Suprapubic skin (tissue), 4 donors: ENCODE data around the gene OSBP2. TPM values are rescaled to one million over a fixed set of nuclear protein-coding genes. Genes with fewer than 3 reads are reported as not detected.
A peak's percentile ranks its signal among the peaks of the same experiment; 100 is the strongest.

Experiments
- DNase-seq, 2 donors: peaks; one replicate each; pipeline ENCODE4 v3.0.0-alpha.2; 2019; ENCODE audit warnings: low spot score in 2 of 2
- H3K27ac ChIP-seq: fragments of 200-600 bp; sonication (generic); one replicate; pipeline ENCODE4 v1.5.1; 2019
- H3K27me3 ChIP-seq: fragments of 200-600 bp; sonication (generic); one replicate; pipeline ENCODE4 v1.5.1; 2019
- H3K36me3 ChIP-seq: fragments of 200-600 bp; sonication (generic); one replicate; pipeline ENCODE4 v1.5.1; 2019
- H3K4me1 ChIP-seq: fragments of 200-600 bp; sonication (generic); one replicate; pipeline ENCODE4 v1.5.1; 2019
- H3K4me3 ChIP-seq: fragments of 200-600 bp; sonication (generic); one replicate; pipeline ENCODE4 v1.5.1; 2019; ENCODE audit warnings: mild to moderate bottlenecking
- H3K9me3 ChIP-seq: fragments of 200-600 bp; sonication (generic); one replicate; pipeline ENCODE4 v1.5.1; 2019
- CTCF ChIP-seq, 2 donors: fragments of 200-600 bp in 1 of 2; fragments of 450-650 bp in 1 of 2; sonication (generic) in 1 of 2; IDR thresholded peaks; one replicate each; pipeline ENCODE4 v1.5.1; 2016 to 2019; ENCODE audit warnings: antibody characterized with exemption in 2 of 2, mild to moderate bottlenecking in 1 of 2, moderate library complexity in 1 of 2
- EP300 ChIP-seq: sonication (generic); formaldehyde crosslinking; IDR thresholded peaks from one replicate; pipeline ENCODE4 v1.6.1; 2017; ENCODE audit warnings: antibody characterized with exemption
- POLR2A ChIP-seq, 2 donors: fragments of 450-650 bp; IDR thresholded peaks; one replicate each; pipeline ENCODE4 v1.6.1; 2017; ENCODE audit warnings: antibody characterized with exemption in 2 of 2, mild to moderate bottlenecking in 2 of 2, moderate library complexity in 2 of 2
- POLR2AphosphoS5 ChIP-seq, 3 donors: sonication (generic); formaldehyde crosslinking; IDR thresholded peaks; one replicate each; pipeline ENCODE4 v1.6.1; 2017; ENCODE audit warnings: antibody characterized with exemption in 3 of 3
- WGBS: methylation state at CpG from one replicate; pipeline ENCODE4 v1.1.5; 2018; 5-methylcytosine and 5-hydroxymethylcytosine counted together
- total RNA-seq, 4 donors: library from RNA; depleted of rRNA; stranded (reverse); fragments of >200 nt; gene quantifications; one replicate each; pipeline ENCODE4 v1.1.0, GENCODE V29; 2016

OSBP2 gene
- total RNA-seq, 4 donors from 2014 or later, result 3.9 to 11.3 (median 6.4) TPM

GRCh38 chr22:30883586-30884145 is 189.0 kb downstream of the OSBP2 start:
- no peak for DNase-seq
- H3K4me3 ChIP-seq, result no peak overlapping the region
- H3K36me3 ChIP-seq, result no peaks in the 10 kb centered on the region
- H3K27me3 ChIP-seq, result no peaks in the 10 kb centered on the region
- H3K4me1 ChIP-seq, result no peaks in the 10 kb centered on the region
- no peaks in the 10 kb centered on the region for H3K9me3 ChIP-seq
- no peak overlapping the region for H3K27ac ChIP-seq
- no peak for TF ChIP-seq POLR2AphosphoS5 (IDR thresholded peaks at IDR 0.05)
- TF ChIP-seq POLR2A (IDR thresholded peaks at IDR 0.05), result no peak
- no peak for TF ChIP-seq CTCF (IDR thresholded peaks at IDR 0.05)
- no peak for TF ChIP-seq EP300
- 86% methylated on average over 5 of the region's 7 CpGs for WGBS

GRCh38 chr22:30884211-30885000 is 189.7 kb downstream of the OSBP2 start:
- Histone ChIP-seq H3K27ac (no peak overlapping the region), H3K9me3 (no peaks in the 10 kb centered on the region), H3K27me3 (no peaks in the 10 kb centered on the region), H3K4me1 (no peaks in the 10 kb centered on the region), H3K4me3 (no peak overlapping the region), H3K36me3 (peaks cover 5% of the 10 kb centered on the region)
- no peak for DNase-seq
- TF ChIP-seq EP300 (no peak), POLR2A (IDR thresholded peaks at IDR 0.05) (no peak), POLR2AphosphoS5 (IDR thresholded peaks at IDR 0.05) (no peak), CTCF (IDR thresholded peaks at IDR 0.05) (no peak)
- 87% methylated on average over 11 of the region's 18 CpGs for WGBS

DNA sequence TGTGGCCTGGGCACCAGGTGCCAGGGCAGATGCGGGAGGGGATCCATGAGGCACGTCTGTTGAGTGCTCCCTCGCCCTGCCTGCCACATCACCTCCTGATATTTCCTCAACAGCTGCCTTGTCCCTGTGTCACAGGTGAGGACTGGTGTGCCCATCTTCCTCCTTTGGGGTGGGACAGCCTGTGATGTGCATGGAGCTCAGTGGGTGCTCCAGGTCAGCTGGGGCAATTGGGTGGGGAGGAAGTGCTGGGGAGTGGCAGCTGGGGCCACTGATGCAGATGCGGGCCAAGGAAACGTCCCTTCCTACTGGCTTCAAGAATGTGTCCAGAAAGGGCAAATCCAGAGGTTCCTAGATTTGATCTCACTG is 190.3 kb downstream of the OSBP2 start:
- no peaks in the 10 kb centered on the region for H3K27me3 ChIP-seq
- H3K36me3 ChIP-seq, result peaks cover 5% of the 10 kb centered on the region
- no peak for DNase-seq
- 64% methylated on average over 5 of the region's 5 CpGs for WGBS
- no peak for TF ChIP-seq POLR2A (IDR thresholded peaks at IDR 0.05)
- H3K4me1 ChIP-seq, result no peaks in the 10 kb centered on the region
- no peak overlapping the region for H3K27ac ChIP-seq
- no peaks in the 10 kb centered on the region for H3K9me3 ChIP-seq
- no peak overlapping the region for H3K4me3 ChIP-seq

- Histone ChIP-seq H3K36me3 (peaks cover 5% of the 10 kb centered on the region), H3K4me3 (no peak overlapping the region), H3K4me1 (no peaks in the 10 kb centered on the region), H3K27ac (no peak overlapping the region), H3K9me3 (no peaks in the 10 kb centered on the region), H3K27me3 (no peaks in the 10 kb centered on the region)
- no peak for DNase-seq
- no peak for TF ChIP-seq CTCF (IDR thresholded peaks at IDR 0.05)
- no peak for TF ChIP-seq POLR2A (IDR thresholded peaks at IDR 0.05)
- no peak for TF ChIP-seq EP300
- WGBS, result 80% methylated on average over 5 of the region's 9 CpGs
Measured at GRCh38 chr22:30885591-30885990, 190.9 kb downstream of the OSBP2 start.

DNA sequence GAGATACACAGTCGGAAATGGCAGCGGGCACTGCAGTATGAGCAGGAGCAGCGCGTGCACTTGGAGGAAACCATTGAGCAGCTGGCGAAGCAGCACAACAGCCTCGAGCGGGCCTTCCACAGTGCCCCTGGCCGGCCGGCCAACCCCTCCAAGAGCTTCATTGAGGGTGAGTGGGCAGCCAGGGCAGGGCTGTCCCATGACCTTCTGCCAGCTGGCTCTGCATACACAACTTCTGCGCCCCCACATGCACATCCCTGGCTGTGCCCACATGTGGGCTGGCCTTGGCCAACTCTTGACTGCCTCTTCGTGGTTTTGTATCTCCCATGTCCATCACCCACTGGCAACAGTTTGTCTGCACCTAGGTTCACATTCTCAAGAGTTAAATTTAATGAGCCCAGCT is 192.8 kb downstream of the OSBP2 start:
- H3K4me3 ChIP-seq, result no peak overlapping the region
- no peaks in the 10 kb centered on the region for H3K9me3 ChIP-seq
- WGBS, result 93% methylated on average over 7 of the region's 11 CpGs
- TF ChIP-seq EP300, result no peak
- TF ChIP-seq POLR2A (IDR thresholded peaks at IDR 0.05), result no peak
- no peak for TF ChIP-seq POLR2AphosphoS5 (IDR thresholded peaks at IDR 0.05)
- no peak for TF ChIP-seq CTCF (IDR thresholded peaks at IDR 0.05)
- H3K27me3 ChIP-seq, result no peaks in the 10 kb centered on the region
- H3K36me3 ChIP-seq, result peaks cover 5% of the 10 kb centered on the region
- no peak overlapping the region for H3K27ac ChIP-seq
- H3K4me1 ChIP-seq, result no peaks in the 10 kb centered on the region
- peak; percentile 40 for DNase-seq
